Measurements from ENCODE around the gene CNOT3. TPM values are rescaled to one million over a fixed set of nuclear protein-coding genes. Genes with fewer than 3 reads are reported as not detected.
"Not testable (repeated sequence)": the region's sequence is repeated elsewhere in the genome, so short reads cannot be mapped to it uniquely, and the experiment has no call there.

Gene CNOT3
- total RNA-seq, 2 experiments from 2014 or later = 26.7 to 28.7 TPM

DNA sequence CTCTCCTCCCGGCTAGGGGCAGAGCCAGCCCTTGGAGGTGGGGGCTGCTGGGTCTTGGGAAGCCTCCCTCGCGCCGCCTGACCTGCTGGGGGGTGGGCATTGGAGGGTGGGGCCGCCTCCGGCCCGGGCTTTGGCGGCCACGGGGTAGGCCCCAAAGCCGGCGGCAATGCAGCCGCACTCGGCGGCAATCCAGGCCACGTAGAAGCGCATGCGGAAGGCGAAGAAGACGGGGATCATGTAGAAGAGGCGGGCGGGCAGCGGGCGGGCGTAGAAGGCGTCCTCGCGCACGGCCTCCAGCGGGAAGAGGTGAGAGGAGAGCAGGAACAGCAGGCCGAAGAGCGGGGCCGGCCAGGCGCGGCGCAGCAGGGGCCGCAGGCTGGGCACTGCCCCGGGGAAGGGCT lies 43.1 kb downstream of the CNOT3 start:
- H3K4me1 Mint-ChIP-seq (ENCODE audit: low read depth) = no peaks in the 10 kb centered on the region
- no peak overlapping the region for H3K27ac ChIP-seq (ENCODE audit: low read depth in 1 of 2, low read length in 2 of 2)
- no peak overlapping the region for H3K4me3 ChIP-seq (ENCODE audit: low read length)
- H3K27ac Mint-ChIP-seq = no peak overlapping the region
- H3K27me3 ChIP-seq (ENCODE audit: control insufficient read depth in 1 of 2, insufficient read depth in 2 of 2, low read length in 2 of 2) = no peaks in the 10 kb centered on the region
- POLR2A ChIA-PET = interaction anchor here (0.9 kb wide), 1 partner anchor 9 kb away, joined by 4 read pairs; the partner anchor contains the start of gene MBOAT7
- no peaks in the 10 kb centered on the region for H3K27me3 Mint-ChIP-seq
- H3K9me3 Mint-ChIP-seq = no peaks in the 10 kb centered on the region
- no peak for ATAC-seq (ENCODE audit: poor library complexity)
- peaks cover 8% of the 10 kb centered on the region for H3K36me3 ChIP-seq (ENCODE audit: insufficient read depth, low read length)
- intact Hi-C loops (cut with DNase I, micrococcal nuclease) = no loop called here
- peak in 1 of 14 experiments; percentile 17 for DNase-seq
- H3K4me1 ChIP-seq (ENCODE audit: insufficient read depth, low read length) = no peaks in the 10 kb centered on the region
- peaks cover 20% of the 10 kb centered on the region for H3K36me3 Mint-ChIP-seq (ENCODE audit: low read depth)
- CTCF ChIA-PET = no interaction called here
- no peaks in the 10 kb centered on the region for H3K9me3 ChIP-seq (ENCODE audit: control insufficient read depth in 1 of 2, insufficient read depth in 1 of 2, low read length in 2 of 2)
- no peak overlapping the region for H3K4me3 Mint-ChIP-seq
- TF ChIP-seq, protein P1, sequence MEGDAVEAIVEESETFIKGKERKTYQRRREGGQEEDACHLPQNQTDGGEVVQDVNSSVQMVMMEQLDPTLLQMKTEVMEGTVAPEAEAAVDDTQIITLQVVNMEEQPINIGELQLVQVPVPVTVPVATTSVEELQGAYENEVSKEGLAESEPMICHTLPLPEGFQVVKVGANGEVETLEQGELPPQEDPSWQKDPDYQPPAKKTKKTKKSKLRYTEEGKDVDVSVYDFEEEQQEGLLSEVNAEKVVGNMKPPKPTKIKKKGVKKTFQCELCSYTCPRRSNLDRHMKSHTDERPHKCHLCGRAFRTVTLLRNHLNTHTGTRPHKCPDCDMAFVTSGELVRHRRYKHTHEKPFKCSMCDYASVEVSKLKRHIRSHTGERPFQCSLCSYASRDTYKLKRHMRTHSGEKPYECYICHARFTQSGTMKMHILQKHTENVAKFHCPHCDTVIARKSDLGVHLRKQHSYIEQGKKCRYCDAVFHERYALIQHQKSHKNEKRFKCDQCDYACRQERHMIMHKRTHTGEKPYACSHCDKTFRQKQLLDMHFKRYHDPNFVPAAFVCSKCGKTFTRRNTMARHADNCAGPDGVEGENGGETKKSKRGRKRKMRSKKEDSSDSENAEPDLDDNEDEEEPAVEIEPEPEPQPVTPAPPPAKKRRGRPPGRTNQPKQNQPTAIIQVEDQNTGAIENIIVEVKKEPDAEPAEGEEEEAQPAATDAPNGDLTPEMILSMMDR (IDR thresholded peaks at IDR 0.05) = no peak

DNA sequence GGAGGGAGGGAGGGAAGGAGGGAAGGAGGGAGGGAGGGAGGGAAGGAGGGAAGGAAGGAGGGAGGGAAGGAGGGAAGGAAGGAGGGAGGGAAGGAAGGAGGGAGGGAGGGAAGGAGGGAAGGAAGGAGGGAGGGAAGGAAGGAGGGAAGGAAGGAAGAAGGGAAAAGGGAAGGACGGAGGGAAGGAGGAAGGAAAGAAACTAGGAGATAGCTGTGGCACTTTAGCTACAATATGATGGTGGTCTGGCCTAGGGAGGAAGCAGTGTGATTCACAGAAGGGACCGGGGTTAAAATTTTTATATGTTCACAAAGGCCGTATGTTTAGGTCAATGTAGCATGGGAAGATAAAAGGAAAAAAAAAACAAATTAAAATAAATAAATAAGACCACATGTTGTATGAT lies 44.3 kb downstream of the CNOT3 start:
- not testable (repeated sequence) for H3K36me3 ChIP-seq (ENCODE audit: insufficient read depth, low read length)

GRCh38 chr19:54183431-54183830 lies 45.9 kb downstream of the CNOT3 start:
- TF ChIP-seq, protein P1 (IDR thresholded peaks at IDR 0.05) = no peak
- H3K27ac Mint-ChIP-seq = no peak overlapping the region
- Histone ChIP-seq H3K36me3 (ENCODE audit: insufficient read depth, low read length) (peaks cover 10% of the 10 kb centered on the region), H3K27ac (ENCODE audit: low read depth in 1 of 2, low read length in 2 of 2) (no peak overlapping the region), H3K9me3 (ENCODE audit: control insufficient read depth in 1 of 2, insufficient read depth in 1 of 2, low read length in 2 of 2) (no peaks in the 10 kb centered on the region), H3K4me1 (ENCODE audit: insufficient read depth, low read length) (peaks cover 8% of the 10 kb centered on the region), H3K27me3 (ENCODE audit: control insufficient read depth in 1 of 2, insufficient read depth in 2 of 2, low read length in 2 of 2) (no peaks in the 10 kb centered on the region), H3K4me3 (ENCODE audit: low read length) (no peak overlapping the region)
- ChIA-PET POLR2A (no interaction called here), CTCF (no interaction called here)
- no peak overlapping the region for H3K4me3 Mint-ChIP-seq
- H3K4me1 Mint-ChIP-seq (ENCODE audit: low read depth) = peaks cover 12% of the 10 kb centered on the region
- intact Hi-C loops (cut with DNase I, micrococcal nuclease) = no loop called here
- peaks cover 16% of the 10 kb centered on the region for H3K36me3 Mint-ChIP-seq (ENCODE audit: low read depth)
- DNase-seq = no peak
- no peaks in the 10 kb centered on the region for H3K27me3 Mint-ChIP-seq
- H3K9me3 Mint-ChIP-seq = no peaks in the 10 kb centered on the region
- no peak for ATAC-seq (ENCODE audit: poor library complexity)

More for the DNA sequence above, 44.3 kb downstream of the CNOT3 start:
- H3K27ac Mint-ChIP-seq; H3K27ac ChIP-seq (ENCODE audit: low read depth in 1 of 2, low read length in 2 of 2); H3K4me3 Mint-ChIP-seq; H3K4me1 Mint-ChIP-seq (ENCODE audit: low read depth); ATAC-seq (ENCODE audit: poor library complexity); H3K9me3 Mint-ChIP-seq; H3K9me3 ChIP-seq (ENCODE audit: control insufficient read depth in 1 of 2, insufficient read depth in 1 of 2, low read length in 2 of 2); intact Hi-C loops (cut with DNase I, micrococcal nuclease); H3K4me3 ChIP-seq (ENCODE audit: low read length); DNase-seq; CTCF ChIA-PET; H3K4me1 ChIP-seq (ENCODE audit: insufficient read depth, low read length); H3K27me3 Mint-ChIP-seq; POLR2A ChIA-PET; H3K27me3 ChIP-seq (ENCODE audit: control insufficient read depth in 1 of 2, insufficient read depth in 2 of 2, low read length in 2 of 2): not testable (repeated sequence)
- H3K36me3 Mint-ChIP-seq (ENCODE audit: low read depth) = peaks cover 20% of the 10 kb centered on the region

DNA sequence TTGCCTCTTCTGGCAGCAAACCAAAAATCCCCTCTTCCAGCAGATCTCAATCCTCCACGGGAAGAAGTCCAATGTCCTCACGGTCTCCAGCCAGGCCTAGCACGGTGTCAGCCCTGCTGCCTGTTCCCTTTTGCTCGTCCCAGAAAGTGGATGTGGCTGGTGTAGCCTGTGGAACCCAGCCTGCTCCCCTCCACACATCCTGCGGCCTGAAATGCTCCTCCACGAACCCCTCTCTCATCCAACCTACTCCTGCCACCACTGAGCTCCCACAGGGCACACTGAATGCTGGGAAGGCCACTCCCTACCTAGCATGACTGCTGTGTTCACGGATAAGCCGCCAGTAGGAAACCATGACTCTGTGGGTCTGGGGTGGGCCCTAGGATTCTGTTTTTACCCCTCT lies 48.8 kb downstream of the CNOT3 start:
- ATAC-seq (ENCODE audit: poor library complexity) (no peak), DNase-seq (peak in 1 of 14 experiments; percentile 19)
- ChIA-PET CTCF (interaction anchor here (1.2 kb wide), 1 partner anchor 13 kb away, joined by 4 read pairs; the partner anchor contains the start of gene TMC4), POLR2A (interaction anchor here (1.1 kb wide), 1 partner anchor 15 kb away, joined by 3 read pairs; no protein-coding TSS in a partner anchor)
- Histone ChIP-seq H3K9me3 (ENCODE audit: control insufficient read depth in 1 of 2, insufficient read depth in 1 of 2, low read length in 2 of 2) (no peaks in the 10 kb centered on the region), H3K4me3 (ENCODE audit: low read length) (no peak overlapping the region), H3K27me3 (ENCODE audit: control insufficient read depth in 1 of 2, insufficient read depth in 2 of 2, low read length in 2 of 2) (no peaks in the 10 kb centered on the region), H3K4me1 (ENCODE audit: insufficient read depth, low read length) (peaks cover 20% of the 10 kb centered on the region), H3K27ac (ENCODE audit: low read depth in 1 of 2, low read length in 2 of 2) (no peak overlapping the region), H3K36me3 (ENCODE audit: insufficient read depth, low read length) (peaks cover 5% of the 10 kb centered on the region)
- TF ChIP-seq, protein P1 (IDR thresholded peaks at IDR 0.05) = no peak
- Mint-ChIP-seq H3K9me3 (no peaks in the 10 kb centered on the region), H3K27ac (no peak overlapping the region), H3K27me3 (no peaks in the 10 kb centered on the region), H3K36me3 (ENCODE audit: low read depth) (peaks cover 28% of the 10 kb centered on the region), H3K4me3 (no peak overlapping the region), H3K4me1 (ENCODE audit: low read depth) (peaks cover 26% of the 10 kb centered on the region)
- intact Hi-C loops (cut with DNase I, micrococcal nuclease) = loop anchor here in 1 of 2 experiments (5.0 kb wide), 1 partner anchor 46 kb away; no protein-coding TSS in a partner anchor
